Hepatocyte (in vitro differentiated cells): ENCODE results near the gene AGBL1.

Experiments
- CTCF ChIP-seq: fragments of 200-600 bp; sonication (generic); IDR thresholded peaks from 2 replicates; pipeline ENCODE4 v1.5.1; 2016; ENCODE audit warnings: antibody characterized with exemption, mild to moderate bottlenecking; ENCODE audit not compliant: poor library complexity
- EZH2phosphoT487 ChIP-seq: fragments of 200-600 bp; sonication (generic); IDR thresholded peaks from one replicate; pipeline ENCODE4 v1.6.1; 2018; ENCODE audit warnings: antibody characterized with exemption, mild to moderate bottlenecking, low read depth, moderate library complexity; ENCODE audit not compliant: unreplicated experiment, severe bottlenecking

- TF ChIP-seq CTCF (no peak), EZH2phosphoT487 (no peak)
Observed at GRCh38 chr15:86101818-86102217, 22.1 kb downstream of the AGBL1 start.
